SH-SY5Y (cell line): ENCODE measurements around the gene FOXK1.

Experiments used
- GATA2 ChIP-seq: IDR thresholded peaks from 2 replicates; pipeline ENCODE4 v1.6.1; 2011; ENCODE audit warnings: mild to moderate bottlenecking, low read depth, low read length
- GATA3 ChIP-seq: IDR thresholded peaks from 2 replicates; pipeline ENCODE4 v1.6.1; 2011; ENCODE audit warnings: low read depth, mild to moderate bottlenecking, low read length, moderate library complexity

DNA sequence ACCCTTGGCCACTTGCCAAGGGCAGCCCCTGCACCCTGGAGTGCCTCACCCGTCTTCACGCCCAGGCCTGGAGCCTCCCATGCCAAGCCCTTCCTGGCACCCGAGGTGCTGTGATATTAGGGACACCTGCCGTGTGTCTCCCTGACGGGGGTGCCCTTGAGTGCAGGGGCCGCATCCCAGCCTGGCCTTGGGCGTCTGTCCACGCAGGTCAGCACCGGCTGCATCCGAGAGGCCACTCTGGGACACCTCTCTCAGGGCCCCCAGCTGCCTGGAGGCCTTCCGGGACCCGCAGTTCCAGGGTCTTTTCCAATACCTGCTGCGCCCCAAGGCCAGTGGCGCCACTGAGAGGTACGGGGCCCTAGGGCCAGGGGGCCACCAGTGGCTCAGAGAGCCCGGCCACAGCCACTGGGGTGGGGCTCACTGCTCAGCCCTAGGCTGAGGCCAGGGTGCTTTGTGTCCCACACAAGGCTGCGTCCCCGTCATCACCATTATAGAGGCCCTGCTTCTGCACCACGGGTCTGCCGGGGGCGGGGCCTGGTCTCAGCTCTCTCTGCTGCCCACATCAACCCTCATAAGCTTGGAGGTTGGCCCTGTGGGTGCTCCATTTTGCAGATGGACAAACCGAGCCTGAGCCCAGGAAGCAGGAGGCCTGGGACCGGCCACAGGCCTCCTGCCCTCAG, 106.0 kb downstream of the FOXK1 start:
- TF ChIP-seq GATA2, result no peak
- TF ChIP-seq GATA3, result no peak
